ENCODE results near the gene PCP4L1. TPM values are rescaled to one million over a fixed set of nuclear protein-coding genes. Genes with fewer than 3 reads are reported as not detected.
A peak's percentile ranks its signal among the peaks of the same experiment; 100 is the strongest.
"Not testable (repeated sequence)": the region's sequence is repeated elsewhere in the genome, so short reads cannot be mapped to it uniquely, and the experiment has no call there.

The PCP4L1 gene
- 5.1 TPM for total RNA-seq

DNA sequence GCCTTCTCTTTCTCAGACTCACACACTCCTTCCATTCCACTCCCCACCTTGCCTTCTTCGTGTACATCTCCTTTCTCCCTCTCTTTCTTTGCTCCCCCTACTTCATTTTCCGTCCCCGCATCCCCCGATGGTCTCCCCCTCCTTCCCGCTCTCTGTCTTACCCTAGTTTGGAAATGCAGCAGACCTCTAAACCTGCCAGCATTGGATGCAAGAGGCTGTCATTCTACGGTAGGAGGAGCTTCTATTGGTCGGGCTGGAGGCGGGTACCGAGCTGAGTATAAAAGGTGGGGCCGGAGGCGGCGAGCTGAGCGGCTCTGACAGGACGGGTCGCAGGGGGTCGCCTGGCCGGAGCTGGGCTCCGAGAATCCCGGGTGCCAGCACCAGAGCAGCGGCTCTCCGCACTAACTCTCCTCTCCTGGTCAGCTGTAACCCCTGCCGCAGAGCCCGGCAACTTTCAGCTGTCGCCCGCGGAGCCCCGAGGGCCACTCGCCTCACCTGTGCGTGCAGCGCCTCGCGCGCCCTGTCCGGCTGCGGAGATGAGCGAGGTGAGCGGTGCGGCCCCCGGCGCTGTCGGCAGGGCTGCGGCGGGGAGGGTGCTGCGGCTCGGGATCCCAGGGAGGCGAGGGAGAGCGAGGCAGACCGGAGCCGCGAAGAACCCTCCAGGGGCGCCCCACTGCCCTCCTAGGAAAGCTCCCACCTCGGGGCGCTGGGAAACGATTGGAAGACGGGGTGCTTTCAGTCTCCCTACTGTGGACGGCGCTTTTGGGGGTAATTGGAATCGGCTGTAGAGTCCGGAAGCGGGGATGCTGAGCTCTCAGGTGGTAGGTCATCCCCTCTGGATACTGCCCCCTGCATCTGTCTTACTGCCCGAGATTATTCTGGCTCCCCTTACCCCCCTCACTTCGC, at the start of gene PCP4L1:
Gene PCP4L1 (plus strand): TSS at position 307 of the 906 bp plus-strand sequence. CDS start 230 bp downstream, at position 537.
- DNase-seq (ENCODE audit: low spot score) = peak; percentile 79
- peak; percentile 96 for ATAC-seq

DNA sequence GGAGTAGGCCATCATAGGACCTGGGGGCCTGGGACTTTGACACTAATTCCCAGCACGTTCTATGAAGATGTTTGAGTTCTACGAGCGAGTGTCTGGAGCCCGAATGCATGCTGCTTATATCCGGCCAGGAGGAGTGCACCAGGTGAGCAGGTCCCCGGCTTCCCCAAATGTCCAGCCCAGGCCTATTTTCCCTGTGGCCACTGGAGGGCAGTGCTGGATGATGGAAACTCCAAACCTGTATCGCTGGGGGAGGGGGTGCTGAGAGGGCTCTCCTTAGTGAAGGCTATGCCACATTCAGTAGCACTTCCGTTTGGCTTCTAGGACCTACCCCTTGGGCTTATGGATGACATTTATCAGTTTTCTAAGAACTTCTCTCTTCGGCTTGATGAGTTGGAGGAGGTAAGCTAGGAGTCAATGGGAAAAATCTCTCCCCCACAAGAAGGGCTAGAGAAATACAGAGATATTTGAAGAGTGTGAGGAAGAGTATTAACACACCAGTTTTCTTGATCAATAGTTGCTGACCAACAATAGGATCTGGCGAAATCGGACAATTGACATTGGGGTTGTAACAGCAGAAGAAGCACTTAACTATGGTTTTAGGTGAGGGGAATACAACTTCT, 48.6 kb upstream of the PCP4L1 start:
- ATAC-seq (peak; percentile 99), DNase-seq (ENCODE audit: low spot score) (peak; percentile 85)

DNA sequence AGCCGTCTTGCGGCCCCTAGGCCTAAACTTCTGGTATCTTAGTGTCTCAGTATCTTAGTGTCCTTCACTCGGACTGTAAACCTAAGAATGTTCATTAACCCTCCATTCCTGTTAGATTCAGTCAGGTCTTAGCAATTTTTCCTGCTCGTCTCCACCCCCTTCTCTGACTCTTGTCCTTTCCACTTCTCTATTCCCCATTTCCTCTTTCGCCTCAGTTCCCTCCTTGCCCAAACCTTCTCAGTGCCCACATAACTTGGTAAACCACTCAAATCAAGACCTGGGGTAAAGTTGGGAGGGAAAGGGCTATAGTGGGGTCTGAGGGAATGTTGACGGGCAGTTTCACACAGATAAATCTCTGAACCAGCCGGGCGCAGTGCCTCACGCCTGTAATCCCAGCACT, 44.2 kb upstream of the PCP4L1 start:
- no peak for ATAC-seq

DNA sequence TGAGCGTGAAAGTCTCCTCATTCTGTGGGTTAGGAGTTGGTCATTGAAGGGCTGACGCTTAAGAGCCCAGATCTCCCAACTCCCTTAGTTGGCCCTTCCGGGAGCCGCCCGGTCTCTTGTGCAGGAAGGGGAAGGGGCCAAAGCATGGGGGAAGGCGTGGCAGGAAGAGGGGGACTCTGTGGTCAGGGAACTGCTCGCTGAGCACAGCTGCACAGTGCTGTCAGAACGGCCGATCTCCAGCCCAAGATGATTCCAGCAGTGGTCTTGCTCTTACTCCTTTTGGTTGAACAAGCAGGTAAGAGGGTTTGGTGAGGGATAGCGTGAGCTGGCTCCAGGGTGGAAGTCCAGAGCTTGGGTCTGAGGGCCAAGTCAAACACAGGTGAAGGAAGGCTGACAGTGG, 43.5 kb upstream of the PCP4L1 start, which contains the start of gene FCER1G:
Gene FCER1G (plus strand): TSS at position 220 of the 400 bp plus-strand sequence. CDS start 27 bp downstream, at position 247.
- no peak for DNase-seq (ENCODE audit: low spot score)
- peak; percentile 3 for ATAC-seq

More for the DNA sequence above, 44.2 kb upstream of the PCP4L1 start:
- DNase-seq (ENCODE audit: low spot score) = no peak

DNA sequence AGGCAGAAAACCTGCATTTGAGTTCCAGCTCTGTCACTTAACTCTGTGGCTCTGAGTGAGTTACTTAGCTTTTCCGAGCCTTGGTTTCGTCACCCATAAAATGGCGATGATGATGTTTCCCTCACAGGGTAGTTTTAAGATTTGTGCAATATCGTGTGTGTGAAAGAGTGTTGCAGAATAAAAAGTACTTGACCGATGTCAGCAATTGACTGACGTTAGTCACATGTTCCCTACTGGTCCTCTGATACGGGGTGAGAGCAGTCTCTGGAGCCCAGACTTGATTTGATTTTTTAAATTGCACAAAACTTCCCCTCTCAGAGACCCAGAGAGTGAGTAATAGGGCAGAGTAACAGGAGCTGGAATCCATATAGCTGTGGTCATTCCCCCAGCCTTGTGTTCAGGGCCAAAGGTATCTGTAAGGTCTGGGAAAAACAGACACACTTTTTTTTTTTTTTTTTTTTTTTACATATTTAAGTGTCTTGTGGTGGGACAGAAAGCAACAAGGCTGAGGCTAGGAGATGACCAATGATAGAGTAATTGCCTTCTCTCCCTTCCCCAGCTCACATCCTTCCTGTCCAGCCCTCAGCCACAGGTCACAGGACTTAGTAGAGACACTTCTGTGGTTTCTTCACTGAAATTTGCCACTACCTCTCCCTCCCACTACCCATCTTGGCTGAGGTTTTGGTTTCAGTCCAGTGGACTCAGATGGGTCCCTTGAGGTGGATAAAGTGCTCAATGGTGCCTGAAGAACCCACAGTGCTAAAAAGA, 41.4 kb upstream of the PCP4L1 start:
- ATAC-seq (peak; percentile 54), DNase-seq (ENCODE audit: low spot score) (no peak)

DNA sequence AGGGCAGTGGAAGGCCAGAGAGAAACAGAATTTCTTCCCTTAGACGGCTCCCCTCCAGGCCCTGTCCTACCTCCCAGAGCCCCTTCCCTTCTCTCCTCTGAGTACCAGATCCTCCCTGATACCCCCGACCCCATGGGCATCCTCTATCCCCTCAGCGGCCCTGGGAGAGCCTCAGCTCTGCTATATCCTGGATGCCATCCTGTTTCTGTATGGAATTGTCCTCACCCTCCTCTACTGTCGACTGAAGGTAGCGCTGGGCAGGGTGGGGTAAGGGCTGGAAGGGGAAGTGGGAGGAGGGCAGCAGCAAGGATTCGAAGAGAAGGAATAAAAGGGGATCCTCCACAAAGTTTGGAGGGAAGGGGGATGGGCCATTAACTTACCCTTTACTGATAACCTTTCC, 40.7 kb upstream of the PCP4L1 start:
- DNase-seq (ENCODE audit: low spot score) (no peak), ATAC-seq (no peak)

DNA sequence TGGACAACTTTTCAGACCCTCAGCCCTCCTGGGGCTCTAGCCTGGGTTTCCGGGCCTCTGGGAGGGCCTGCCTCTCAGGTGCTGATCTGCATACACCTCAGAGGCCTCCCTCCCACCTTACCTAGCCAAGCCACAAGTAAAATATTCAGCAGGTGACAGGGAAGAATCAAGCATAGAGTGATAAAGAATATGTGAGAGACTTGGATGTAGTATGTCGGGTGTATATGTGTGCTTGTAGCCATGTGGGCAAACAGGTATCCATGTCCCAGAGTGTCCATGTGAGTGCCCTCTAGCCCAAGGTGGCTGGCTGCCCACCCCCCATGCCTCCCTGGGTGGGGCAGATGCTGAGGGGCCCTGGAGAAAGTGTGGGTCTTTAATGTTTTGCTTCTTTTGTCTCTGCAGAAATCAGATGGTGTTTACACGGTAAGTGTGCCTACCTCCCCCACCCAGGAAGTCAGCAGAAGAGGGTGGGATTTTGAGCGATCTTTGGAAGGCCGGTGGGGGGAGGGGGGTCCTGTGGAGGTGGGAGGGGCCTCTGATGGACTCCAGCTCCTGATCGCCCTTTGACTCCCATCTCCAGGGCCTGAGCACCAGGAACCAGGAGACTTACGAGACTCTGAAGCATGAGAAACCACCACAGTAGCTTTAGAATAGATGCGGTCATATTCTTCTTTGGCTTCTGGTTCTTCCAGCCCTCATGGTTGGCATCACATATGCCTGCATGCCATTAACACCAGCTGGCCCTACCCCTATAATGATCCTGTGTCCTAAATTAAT, 40.1 kb upstream of the PCP4L1 start:
- DNase-seq (ENCODE audit: low spot score) (no peak), ATAC-seq (peak; percentile 2)

DNA sequence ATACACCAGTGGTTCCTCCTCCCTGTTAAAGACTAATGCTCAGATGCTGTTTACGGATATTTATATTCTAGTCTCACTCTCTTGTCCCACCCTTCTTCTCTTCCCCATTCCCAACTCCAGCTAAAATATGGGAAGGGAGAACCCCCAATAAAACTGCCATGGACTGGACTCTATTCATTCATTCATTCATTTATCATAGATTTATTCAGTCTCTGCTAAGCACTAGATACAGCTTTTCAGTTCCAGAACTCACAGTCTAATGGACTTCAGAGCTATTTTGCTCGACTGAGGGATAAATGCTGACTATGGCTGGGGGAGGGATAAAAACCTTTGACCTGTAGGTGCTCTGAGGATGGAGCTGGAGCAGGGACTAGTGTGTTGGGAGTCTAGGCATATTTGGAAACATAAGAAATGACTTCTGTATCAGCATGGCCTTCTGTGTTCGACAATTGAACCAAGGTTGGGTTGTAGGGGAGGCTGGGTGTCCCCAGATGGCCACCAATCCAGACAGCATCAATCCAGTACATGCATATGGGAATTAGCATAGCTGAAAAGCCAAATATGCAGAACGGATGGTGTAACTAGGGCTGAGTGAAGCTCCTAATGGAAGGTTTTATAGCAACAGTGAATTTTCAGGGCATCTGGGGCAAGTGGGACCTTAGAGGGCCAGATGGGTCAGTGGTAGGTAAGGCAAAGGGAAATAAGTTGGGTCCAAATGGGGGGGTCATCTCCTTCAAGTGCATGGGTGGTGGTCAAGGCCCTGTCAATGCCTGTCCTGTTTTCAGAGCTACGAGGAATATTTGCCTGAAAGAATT, 39.3 kb upstream of the PCP4L1 start:
- DNase-seq (ENCODE audit: low spot score) (no peak), ATAC-seq (peak; percentile 37)

DNA sequence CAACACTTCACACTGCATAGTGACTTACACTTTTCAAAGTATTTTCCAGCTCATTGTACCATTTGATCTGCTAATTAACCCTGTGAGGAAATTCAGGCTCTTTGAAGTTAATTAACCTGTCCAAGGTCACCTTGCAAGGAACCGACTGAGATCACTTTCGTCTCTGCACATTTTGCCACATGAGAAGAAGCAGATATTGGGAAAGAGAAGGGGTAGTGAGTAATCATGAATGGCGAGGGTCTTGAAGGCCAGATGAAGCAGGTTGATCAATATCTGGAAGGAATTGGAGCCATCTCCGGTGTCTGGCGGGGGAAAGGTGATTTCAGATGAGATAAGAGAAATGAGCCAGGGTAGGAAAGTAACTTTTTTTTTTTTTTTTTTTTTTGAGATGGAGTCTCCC, 38.5 kb upstream of the PCP4L1 start:
- ATAC-seq (no peak), DNase-seq (ENCODE audit: low spot score) (no peak)

DNA sequence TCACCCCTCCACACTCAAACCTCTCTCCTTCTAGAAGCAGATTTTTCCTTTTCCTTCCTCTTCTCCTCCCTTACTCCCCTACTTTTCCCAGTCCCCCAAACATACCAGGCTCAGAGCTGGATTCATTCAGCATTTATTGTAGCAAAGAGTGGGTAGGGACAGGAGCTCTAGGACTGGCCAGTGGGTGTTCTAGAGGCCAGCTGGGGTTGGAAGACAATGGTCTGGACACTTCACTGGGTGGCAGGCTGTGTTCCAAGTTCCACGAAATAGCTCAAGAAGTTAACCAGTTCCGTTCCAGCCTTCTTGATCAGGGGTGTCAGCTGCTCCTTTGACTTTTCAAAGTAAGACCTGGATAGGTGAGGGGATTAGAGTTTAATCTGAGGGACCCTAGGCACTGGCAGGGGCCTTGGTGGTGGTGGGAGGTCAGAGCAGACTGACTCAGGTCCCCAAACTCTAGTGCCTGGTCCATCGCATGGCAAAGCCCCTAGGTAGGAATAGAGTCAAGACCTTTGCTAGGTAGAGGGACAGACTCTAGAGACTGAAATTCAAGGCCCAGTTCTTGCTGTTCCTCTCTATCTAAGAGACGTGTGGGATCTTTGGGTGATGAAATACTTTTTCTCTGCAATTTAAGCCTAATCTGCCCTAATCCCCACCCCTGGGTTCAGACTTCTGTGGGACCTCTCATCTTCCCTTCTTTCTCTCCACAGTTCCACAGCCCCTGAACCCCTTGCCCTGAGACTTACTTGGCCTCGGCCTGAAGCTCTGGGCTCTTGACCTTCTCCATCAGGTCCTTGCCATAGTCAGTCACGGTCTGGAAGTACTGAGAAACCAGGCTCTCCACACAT, 36.1 kb upstream of the PCP4L1 start:
- ATAC-seq = no peak
- DNase-seq (ENCODE audit: low spot score) = no peak

DNA sequence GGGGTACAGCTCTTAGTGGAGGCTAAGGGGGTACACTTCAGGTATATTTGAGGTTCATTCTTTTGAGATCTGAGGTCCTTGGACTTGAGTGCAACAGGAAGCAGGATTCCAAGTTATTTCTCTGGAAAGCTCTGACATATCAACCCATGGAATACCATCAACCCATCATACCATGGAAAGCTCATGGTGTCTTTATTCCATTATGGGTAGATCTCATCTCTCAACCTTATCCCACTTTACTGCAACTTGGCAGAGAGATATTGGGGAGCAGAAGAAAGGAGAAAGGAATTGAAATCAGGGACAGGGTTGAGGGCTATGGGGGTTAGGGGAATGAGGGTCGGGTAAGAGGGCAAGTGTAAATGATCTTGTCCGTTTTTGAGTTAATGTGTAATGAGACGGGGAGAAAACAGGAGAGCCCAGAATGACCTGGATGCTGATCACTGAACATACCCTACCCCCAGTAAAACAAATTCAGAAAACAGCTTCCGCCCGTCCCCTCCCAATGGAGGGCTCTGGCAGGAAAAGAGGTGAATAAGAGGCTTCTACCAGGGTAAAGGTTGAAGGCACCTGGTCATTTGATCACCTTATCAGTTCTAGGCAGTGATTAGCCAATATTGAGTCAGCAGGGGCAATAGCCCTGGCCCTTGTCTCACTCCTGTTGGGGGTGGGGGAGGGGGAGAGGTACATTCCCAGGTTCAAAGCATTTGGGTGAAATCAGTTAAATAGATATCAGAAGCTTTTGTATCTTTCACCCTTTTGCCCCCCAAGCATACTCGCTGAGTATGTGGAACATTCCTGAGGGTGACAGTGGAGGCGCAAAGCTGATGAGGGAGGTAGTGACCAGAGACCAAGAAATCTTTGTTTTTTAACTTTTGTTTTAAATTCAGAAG, 34.5 kb upstream of the PCP4L1 start:
- DNase-seq (ENCODE audit: low spot score) (peak; percentile 91), ATAC-seq (peak; percentile 49)

DNA sequence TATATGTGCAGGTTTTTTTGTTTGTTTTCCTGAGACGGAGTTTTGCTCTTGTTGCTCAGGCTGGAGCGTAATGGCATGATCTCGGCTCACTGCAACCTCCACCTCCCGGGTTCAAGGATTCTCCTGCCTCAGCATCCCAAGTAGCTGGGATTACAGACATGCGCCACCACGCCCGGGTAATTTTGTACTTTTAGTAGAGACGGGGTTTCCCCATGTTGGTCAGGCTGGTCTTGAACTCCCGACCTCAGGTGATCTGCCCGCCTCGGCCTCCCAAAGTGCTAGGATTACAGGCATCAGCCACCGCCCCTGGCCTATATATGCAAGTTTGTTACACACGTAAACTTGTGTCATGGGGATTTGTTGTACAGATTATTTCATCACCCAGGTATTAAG, 33.9 kb upstream of the PCP4L1 start:
- DNase-seq (ENCODE audit: low spot score); ATAC-seq: not testable (repeated sequence)

DNA sequence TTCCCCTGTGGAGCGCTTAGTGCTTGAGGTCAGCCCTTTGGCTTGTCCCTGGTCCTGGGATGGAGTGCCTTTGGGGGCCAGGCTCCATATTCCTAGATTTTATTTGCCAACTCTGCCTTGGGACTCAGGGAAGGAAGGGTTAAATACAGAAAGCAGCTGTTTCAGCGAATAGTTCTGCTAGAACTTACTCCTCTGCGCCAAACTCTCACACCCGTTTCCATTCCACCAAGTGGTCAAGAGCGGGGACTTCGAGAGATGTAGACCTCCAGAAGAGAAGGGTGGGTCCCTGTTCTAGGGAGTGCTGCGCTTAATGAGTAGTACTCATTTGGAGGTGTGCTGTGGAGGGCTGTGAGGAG, 33.4 kb upstream of the PCP4L1 start:
- ATAC-seq = no peak
- DNase-seq (ENCODE audit: low spot score) = no peak

DNA sequence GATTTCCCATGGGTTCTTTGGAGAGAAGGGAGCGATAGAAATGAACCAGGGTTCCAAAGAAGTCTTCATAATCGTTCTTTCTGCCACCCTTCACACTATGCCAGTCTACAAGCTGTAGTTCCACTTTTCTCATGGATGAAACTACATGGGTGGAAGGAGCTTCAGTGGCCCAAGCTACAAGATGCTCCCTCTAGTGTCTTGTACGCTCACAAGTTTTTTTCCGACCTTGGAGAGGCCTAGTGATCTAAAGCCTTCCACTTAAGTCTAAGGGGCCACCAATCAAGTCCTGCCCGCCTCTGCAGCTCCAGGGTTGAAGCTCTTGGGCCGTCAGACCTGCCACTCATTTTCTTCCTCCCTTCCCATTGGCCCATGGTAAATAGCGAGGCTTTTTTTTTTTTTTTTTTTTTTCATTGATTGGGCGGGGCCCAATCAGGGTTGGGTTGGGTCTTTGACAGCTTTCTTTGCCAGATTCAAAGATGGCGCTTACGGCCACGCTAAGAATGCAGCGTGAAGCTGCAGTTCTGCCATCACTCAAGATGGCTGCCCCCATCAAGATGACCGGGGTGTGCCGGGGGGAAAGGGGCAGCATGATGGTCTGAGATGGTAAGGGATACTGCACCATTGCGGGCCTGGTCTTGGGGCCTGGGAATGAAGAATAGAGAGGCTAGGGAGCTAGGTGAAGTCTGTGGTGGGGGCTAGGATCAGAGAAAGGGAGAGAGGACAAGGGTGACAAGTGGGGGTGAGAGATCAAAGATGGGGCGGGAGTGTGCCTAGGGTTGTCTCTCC, 32.8 kb upstream of the PCP4L1 start, which contains the start of gene TOMM40L:
Gene TOMM40L (plus strand): TSS at position 527 of the 786 bp plus-strand sequence. CDS start 430 bp downstream, outside the sequence.
- ATAC-seq = peak; percentile 63
- peak; percentile 89 for DNase-seq (ENCODE audit: low spot score)

DNA sequence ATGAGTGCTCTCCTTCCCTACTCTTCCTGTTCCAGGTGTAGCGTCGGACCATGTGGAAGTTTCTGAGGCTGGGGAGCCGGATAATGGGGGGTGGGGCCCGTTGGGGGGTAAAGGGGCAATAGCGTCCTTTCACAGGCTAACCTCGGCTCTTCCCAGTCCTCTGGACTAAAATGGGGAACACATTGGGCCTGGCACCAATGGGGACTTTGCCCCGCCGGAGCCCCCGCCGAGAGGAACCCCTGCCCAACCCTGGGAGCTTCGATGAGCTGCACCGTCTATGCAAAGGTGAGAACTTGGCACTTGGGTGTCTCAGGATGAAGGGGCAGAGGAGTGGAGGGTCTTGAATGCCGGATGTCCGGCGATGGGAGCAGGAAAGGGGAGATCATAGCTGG, 32.2 kb upstream of the PCP4L1 start:
- no peak for ATAC-seq
- DNase-seq (ENCODE audit: low spot score) = no peak

DNA sequence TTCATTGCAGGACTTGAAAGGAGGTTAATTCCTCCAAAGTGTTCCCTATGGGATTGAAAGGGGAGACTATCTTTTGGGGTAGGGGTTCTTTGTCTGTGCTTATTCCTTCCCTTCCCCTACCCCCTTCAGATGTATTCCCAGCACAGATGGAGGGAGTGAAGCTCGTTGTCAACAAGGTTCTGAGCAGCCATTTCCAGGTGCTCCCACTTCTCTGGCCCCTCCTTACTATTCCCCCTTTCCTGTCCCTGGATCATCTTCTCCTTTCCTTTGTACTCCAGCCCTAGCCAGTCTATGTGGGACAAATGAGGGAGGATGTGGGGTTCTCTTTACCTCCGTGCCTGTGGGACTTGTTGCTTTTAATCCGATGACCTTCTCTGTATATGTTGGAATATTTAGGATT, 31.8 kb upstream of the PCP4L1 start:
- no peak for DNase-seq (ENCODE audit: low spot score)
- no peak for ATAC-seq
